Esophagus squamous epithelium (tissue), 5 donors: ENCODE measurements around the gene AK1. TPM values are rescaled to one million over a fixed set of nuclear protein-coding genes. Genes with fewer than 3 reads are reported as not detected.

Experiments used
- DNase-seq: peaks from one replicate; lab custom pipeline; 2025; lab: John Stamatoyannopoulos, UW
- H3K27ac ChIP-seq, 4 donors: fragments of 200-600 bp; sonication (generic); one replicate each; pipeline ENCODE4 v1.5.1; 2016 to 2019; ENCODE audit warnings: mild to moderate bottlenecking in 1 of 4
- H3K27me3 ChIP-seq, 4 donors: fragments of 200-600 bp; sonication (generic); 1 replicate in 3 of 4; 2 replicates in 1 of 4; pipeline versions ENCODE4 v1.5.1 to v1.6.0; 2017 to 2021; ENCODE audit warnings: antibody characterized with exemption in 1 of 4
- H3K36me3 ChIP-seq, 3 donors: fragments of 200-600 bp; sonication (generic); one replicate each; pipeline ENCODE4 v1.5.1; 2016 to 2019
- H3K4me1 ChIP-seq, 3 donors: fragments of 200-600 bp; sonication (generic); one replicate each; pipeline ENCODE4 v1.5.1; 2017 to 2019
- H3K4me3 ChIP-seq, 4 donors: fragments of 200-600 bp; sonication (generic); 1 replicate in 3 of 4; 2 replicates in 1 of 4; pipeline ENCODE4 v1.5.1; 2016 to 2019; ENCODE audit warnings: mild to moderate bottlenecking in 2 of 4, moderate library complexity in 1 of 4
- H3K9me3 ChIP-seq, 3 donors: fragments of 200-600 bp; sonication (generic); one replicate each; pipeline ENCODE4 v1.5.1; 2016 to 2019
- CTCF ChIP-seq, 6 experiments: fragments of 450-650 bp in 4 of 6; fragments of 200-600 bp in 2 of 6; sonication (generic) in 2 of 6; IDR thresholded peaks; one replicate each; pipeline ENCODE4 v1.5.1; 2016 to 2019; ENCODE audit warnings: antibody characterized with exemption in 6 of 6, mild to moderate bottlenecking in 4 of 6, moderate library complexity in 4 of 6
- POLR2A ChIP-seq, 4 donors: fragments of 450-650 bp; IDR thresholded peaks; one replicate each; pipeline ENCODE4 v1.6.1; 2017; ENCODE audit warnings: antibody characterized with exemption in 4 of 4, mild to moderate bottlenecking in 4 of 4, moderate library complexity in 3 of 4
- WGBS, 2 donors: methylation state at CpG; one replicate each; pipeline ENCODE4 v1.1.5; 2018; 5-methylcytosine and 5-hydroxymethylcytosine counted together
- intact Hi-C: fragments of 100-400 bp; cut with DNase I; formaldehyde crosslinking; loops from one replicate; pipeline ENCODE4 v1.15.0; 2022
- total RNA-seq, 4 donors: library from RNA; depleted of rRNA; stranded (reverse); fragments of >200 nt; gene quantifications; one replicate each; pipeline ENCODE4 v1.1.0, GENCODE V29; 2016
- donor health status: DM: yes; HTN: yes; CAD: no.

Gene AK1
- total RNA-seq, 4 donors from 2014 or later, result 11.1 to 36.1 (median 26.8) TPM

- Histone ChIP-seq H3K9me3 (no peaks in the 10 kb centered on the region), H3K27me3 (no peaks in the 10 kb centered on the region), H3K36me3 (no peaks in the 10 kb centered on the region), H3K27ac (peak overlapping the region in 3 of 4 donors; percentile 5 to 90 (median 24)), H3K4me3 (no peak overlapping the region), H3K4me1 (peaks cover 13 to 86% (median 28%) of the 10 kb centered on the region in 3 donors)
- DNase-seq, result no peak
- intact Hi-C loops, result no loop called here
- TF ChIP-seq CTCF (IDR thresholded peaks at IDR 0.05), result no peak
- no peak for TF ChIP-seq POLR2A (IDR thresholded peaks at IDR 0.05)
- 85% methylated on average over 7 of the region's 8 CpGs; no CpG with 5 or more reads in 1 of the 2 donors for WGBS, 2 donors
Measured at GRCh38 chr9:127856729-127857116, 20.8 kb downstream of the AK1 start.

DNA sequence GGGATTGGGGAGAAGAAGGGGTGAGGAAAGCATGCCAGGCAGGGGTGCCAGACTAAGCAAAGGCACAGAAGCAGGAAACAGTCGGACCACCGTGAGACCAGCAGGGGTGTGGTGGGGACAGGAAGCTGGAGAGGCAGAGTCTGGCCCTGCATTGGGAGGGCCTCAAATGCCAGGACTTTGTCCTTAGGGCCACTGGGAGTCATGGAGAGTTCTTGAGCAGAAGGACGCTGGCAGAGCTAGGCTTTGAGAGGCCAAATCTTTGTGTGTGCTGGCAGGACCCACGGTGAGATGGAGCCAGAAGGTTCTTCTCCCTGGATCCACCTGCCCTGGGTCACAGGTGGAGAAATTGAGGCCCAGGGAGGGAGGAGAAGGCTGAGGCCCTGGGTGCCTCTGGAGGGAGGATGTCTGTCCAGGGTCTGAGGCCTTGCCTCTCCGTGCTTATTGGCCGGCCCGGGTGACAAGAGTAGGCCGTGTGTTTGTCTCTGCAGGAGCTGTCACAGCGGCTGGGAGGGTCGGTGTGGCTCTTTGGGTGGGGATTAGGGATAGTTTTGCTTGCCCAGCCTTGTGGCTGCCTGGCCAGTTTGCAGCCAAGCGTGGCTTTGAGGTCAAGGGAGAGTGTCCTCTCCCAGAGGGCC is 21.3 kb downstream of the AK1 start:
- WGBS, 2 donors, result 51 to 65% methylated on average over 4 to 8 of the region's 11 CpGs
- TF ChIP-seq CTCF (IDR thresholded peaks at IDR 0.05) (no peak), POLR2A (IDR thresholded peaks at IDR 0.05) (no peak)
- no peak for DNase-seq
- Histone ChIP-seq H3K36me3 (no peaks in the 10 kb centered on the region), H3K4me1 (peaks cover 10 to 86% (median 22%) of the 10 kb centered on the region in 3 donors), H3K27ac (peak overlapping the region in 3 of 4 donors; percentile 5 to 90 (median 24)), H3K4me3 (no peak overlapping the region), H3K9me3 (no peaks in the 10 kb centered on the region), H3K27me3 (no peaks in the 10 kb centered on the region)
- intact Hi-C loops, result no loop called here

DNA sequence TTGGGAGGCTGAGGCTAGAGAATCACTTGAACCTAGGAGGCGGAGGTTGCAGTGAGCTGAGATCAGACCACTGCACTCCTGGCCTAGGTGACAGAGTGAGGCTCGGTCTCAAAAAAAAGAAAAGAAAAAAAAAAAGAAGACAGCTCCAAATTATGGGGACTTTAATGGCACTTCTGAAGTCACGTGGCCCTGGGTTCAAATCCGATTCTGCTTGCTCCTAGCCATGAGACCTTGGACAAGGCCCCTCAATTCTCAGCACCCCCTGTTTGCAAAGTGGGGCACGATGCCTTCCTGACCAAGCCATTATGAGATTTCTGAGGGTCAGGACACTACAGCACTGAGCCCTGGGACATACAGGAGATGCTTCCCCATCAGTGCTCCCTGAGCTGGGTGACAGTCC is 22.0 kb downstream of the AK1 start:
- no peak for DNase-seq
- intact Hi-C loops, result no loop called here
- Histone ChIP-seq H3K36me3 (no peaks in the 10 kb centered on the region), H3K27ac (peak overlapping the region in 2 of 4 donors; percentile 24 to 90), H3K9me3 (no peaks in the 10 kb centered on the region), H3K4me3 (no peak overlapping the region), H3K4me1 (peaks cover 10 to 82% (median 18%) of the 10 kb centered on the region in 3 donors), H3K27me3 (no peaks in the 10 kb centered on the region)
- no peak for TF ChIP-seq POLR2A (IDR thresholded peaks at IDR 0.05)
- no peak for TF ChIP-seq CTCF (IDR thresholded peaks at IDR 0.05)
- WGBS, 2 donors, result 93% methylated on average over 5 of the region's 5 CpGs

DNA sequence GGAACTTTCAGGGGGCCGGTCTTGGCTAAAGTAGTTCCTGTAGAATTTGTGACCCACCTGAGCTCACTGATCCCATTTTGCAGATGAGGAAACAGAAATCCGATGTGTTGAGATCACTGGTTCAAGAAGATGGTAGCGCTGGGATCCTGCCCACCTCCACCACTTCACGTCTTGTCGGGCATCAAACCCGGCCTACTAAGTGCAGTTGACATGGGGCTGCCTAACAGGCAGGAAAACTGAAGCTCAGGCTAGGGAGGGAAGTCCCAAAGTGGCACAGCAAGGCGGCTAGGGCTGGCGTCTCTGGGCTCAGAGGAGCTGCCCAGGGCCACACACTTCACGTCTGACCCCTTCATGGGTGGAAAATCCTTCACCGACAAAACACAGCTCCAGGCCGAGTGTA is 22.5 kb downstream of the AK1 start:
- intact Hi-C loops, result no loop called here
- 62 to 68% methylated on average over 5 to 7 of the region's 11 CpGs for WGBS, 2 donors
- Histone ChIP-seq H3K27me3 (no peaks in the 10 kb centered on the region), H3K4me3 (peak overlapping the region in 3 of 4 donors; percentile 50 to 68 (median 60)), H3K36me3 (no peaks in the 10 kb centered on the region), H3K4me1 (peaks cover 10 to 82% (median 18%) of the 10 kb centered on the region in 3 donors), H3K27ac (peak overlapping the region; percentile 73 to 92 (median 84)), H3K9me3 (peaks cover 0 to under 1% (median 0%) of the 10 kb centered on the region in 3 donors)
- TF ChIP-seq CTCF (IDR thresholded peaks at IDR 0.05) (no peak), POLR2A (IDR thresholded peaks at IDR 0.05) (no peak)
- DNase-seq, result no peak

DNA sequence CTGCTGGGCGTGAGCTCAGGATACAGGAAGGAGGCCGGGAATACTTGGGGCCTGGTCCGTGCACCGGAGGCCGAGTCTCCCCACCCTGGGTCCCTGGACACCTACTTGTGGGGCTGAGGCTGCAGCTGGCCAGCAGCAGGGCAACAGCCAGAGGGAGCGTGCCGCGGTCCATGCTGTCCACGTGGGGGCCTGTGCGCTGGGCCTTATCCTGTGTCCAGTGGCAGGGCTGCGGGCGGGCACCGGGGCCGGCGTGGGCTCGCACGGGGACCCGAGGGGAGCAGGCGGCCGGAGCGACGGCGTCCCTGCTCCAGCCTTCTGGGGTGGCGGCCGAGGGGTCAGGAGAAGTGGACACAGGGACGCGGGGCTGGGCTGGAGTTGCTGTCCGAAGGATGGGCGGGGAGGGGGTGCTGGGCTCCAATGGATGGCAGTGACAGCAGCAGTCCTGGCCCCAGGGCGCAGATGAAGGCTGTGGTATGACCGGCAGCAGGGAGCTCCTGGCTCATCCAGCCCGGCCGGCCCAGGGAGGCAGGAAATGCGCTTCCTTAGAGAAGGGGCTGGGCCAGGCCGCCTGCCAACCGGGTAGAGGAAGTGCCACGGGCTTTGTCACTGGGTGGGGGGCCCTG is 23.2 kb downstream of the AK1 start, which contains the start of gene ENG:
ENG (minus strand) TSS at position 475 of the 623 bp plus-strand sequence; CDS start at position 172, 303 bp downstream.
- no peak for DNase-seq
- H3K4me3 ChIP-seq, result peak within 1 kb of the TSS; percentile 29 to 68 (median 55)
- H3K9me3 ChIP-seq, result peaks cover 0 to 7% (median 2%) of the 10 kb centered on the region in 3 donors
- no peaks in the 10 kb centered on the region for H3K27me3 ChIP-seq
- TF ChIP-seq CTCF (IDR thresholded peaks at IDR 0.05) (no peak), POLR2A (IDR thresholded peaks at IDR 0.05) (peak in 2 of 4 donors; percentile 29 to 36)
- H3K27ac ChIP-seq, result peak within 1 kb of the TSS; percentile 73 to 92 (median 84)
- intact Hi-C loops, result no loop called here
- WGBS, 2 donors, result 27% methylated on average over 3 of the region's 37 CpGs; no CpG with 5 or more reads in 1 of the 2 donors
- peaks cover 10 to 80% (median 18%) of the 10 kb centered on the region in 3 donors for H3K4me1 ChIP-seq
- peaks cover 0 to under 1% (median 0%) of the 10 kb centered on the region in 3 donors for H3K36me3 ChIP-seq
